ENCODE data around the gene TRANK1. TPM values are rescaled to one million over a fixed set of nuclear protein-coding genes. Genes with fewer than 3 reads are reported as not detected.

Gene TRANK1
- total RNA-seq, 2 donors from 2014 or later: 9.4 to 17.4 TPM

GRCh38 chr3:36842275-36842674, 102.6 kb downstream of the TRANK1 start:
- intact Hi-C loops (cut with DNase I): no loop called here
- Histone ChIP-seq H3K27ac (no peak overlapping the region), H3K9me3 (no peaks in the 10 kb centered on the region), H3K4me1 (replicated peaks) (no peaks in the 10 kb centered on the region), H3K4me3 (no peak overlapping the region), H3K36me3 (no peaks in the 10 kb centered on the region), H3K27me3 (replicated peaks; ENCODE audit: insufficient read depth) (no peaks in the 10 kb centered on the region)
- DNase-seq (ENCODE audit: low spot score): no peak
- 93% methylated on average over 5 of the region's 5 CpGs for WGBS
- no peak for TF ChIP-seq POLR2AphosphoS5 (IDR thresholded peaks at IDR 0.05)
- TF ChIP-seq, protein P1, sequence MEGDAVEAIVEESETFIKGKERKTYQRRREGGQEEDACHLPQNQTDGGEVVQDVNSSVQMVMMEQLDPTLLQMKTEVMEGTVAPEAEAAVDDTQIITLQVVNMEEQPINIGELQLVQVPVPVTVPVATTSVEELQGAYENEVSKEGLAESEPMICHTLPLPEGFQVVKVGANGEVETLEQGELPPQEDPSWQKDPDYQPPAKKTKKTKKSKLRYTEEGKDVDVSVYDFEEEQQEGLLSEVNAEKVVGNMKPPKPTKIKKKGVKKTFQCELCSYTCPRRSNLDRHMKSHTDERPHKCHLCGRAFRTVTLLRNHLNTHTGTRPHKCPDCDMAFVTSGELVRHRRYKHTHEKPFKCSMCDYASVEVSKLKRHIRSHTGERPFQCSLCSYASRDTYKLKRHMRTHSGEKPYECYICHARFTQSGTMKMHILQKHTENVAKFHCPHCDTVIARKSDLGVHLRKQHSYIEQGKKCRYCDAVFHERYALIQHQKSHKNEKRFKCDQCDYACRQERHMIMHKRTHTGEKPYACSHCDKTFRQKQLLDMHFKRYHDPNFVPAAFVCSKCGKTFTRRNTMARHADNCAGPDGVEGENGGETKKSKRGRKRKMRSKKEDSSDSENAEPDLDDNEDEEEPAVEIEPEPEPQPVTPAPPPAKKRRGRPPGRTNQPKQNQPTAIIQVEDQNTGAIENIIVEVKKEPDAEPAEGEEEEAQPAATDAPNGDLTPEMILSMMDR (IDR thresholded peaks at IDR 0.05): no peak
- TF ChIP-seq POLR2A (IDR thresholded peaks at IDR 0.05): no peak

DNA sequence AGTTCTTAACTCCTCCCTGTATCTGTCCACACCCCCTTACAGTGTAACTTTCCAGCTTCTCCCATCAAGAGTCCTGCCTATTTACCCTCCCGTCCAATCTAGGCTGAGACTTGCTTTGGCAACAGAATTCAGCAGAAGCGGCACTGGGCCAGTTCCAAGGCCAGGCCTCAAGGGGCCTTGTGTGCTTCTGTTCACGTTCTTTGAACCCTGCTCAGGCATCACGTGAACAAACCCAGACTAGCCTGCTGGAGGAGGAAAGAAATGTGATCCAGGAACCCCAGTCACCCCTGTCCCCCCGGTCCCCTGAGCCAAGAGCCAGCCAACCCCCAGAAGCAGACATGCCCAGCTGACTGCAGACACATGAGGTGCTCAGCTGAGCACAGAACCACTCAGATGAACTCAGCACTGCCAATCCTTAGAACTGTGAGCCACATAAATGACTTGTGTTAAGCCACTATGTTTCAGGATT, 104.4 kb downstream of the TRANK1 start:
- Histone ChIP-seq H3K27me3 (replicated peaks; ENCODE audit: insufficient read depth) (no peaks in the 10 kb centered on the region), H3K36me3 (no peaks in the 10 kb centered on the region), H3K27ac (no peak overlapping the region), H3K4me1 (replicated peaks) (no peaks in the 10 kb centered on the region), H3K9me3 (no peaks in the 10 kb centered on the region), H3K4me3 (no peak overlapping the region)
- 88% methylated on average over 5 of the region's 5 CpGs for WGBS
- no peak for TF ChIP-seq POLR2AphosphoS5 (IDR thresholded peaks at IDR 0.05)
- no peak for TF ChIP-seq POLR2A (IDR thresholded peaks at IDR 0.05)
- TF ChIP-seq, protein P1 (IDR thresholded peaks at IDR 0.05): no peak
- intact Hi-C loops (cut with DNase I): no loop called here
- DNase-seq (ENCODE audit: low spot score): no peak

- no peak for TF ChIP-seq POLR2AphosphoS5 (IDR thresholded peaks at IDR 0.05)
- TF ChIP-seq POLR2A (IDR thresholded peaks at IDR 0.05): no peak
- TF ChIP-seq, protein P1 (IDR thresholded peaks at IDR 0.05): no peak
- Histone ChIP-seq H3K36me3 (no peaks in the 10 kb centered on the region), H3K4me1 (replicated peaks) (no peaks in the 10 kb centered on the region)
Observed at GRCh38 chr3:36837089-36837488, 107.8 kb downstream of the TRANK1 start.

GRCh38 chr3:36833160-36833814, 111.6 kb downstream of the TRANK1 start:
- intact Hi-C loops (cut with DNase I): no loop called here

More at GRCh38 chr3:36837089-36837488, 107.8 kb downstream of the TRANK1 start:
- no peak for DNase-seq (ENCODE audit: low spot score)
- H3K27me3 ChIP-seq (replicated peaks; ENCODE audit: insufficient read depth): no peaks in the 10 kb centered on the region
- WGBS: 65% methylated on average over 3 of the region's 3 CpGs
- H3K9me3 ChIP-seq: no peaks in the 10 kb centered on the region
- no peak overlapping the region for H3K4me3 ChIP-seq
- intact Hi-C loops (cut with DNase I): no loop called here
- no peak overlapping the region for H3K27ac ChIP-seq

More at GRCh38 chr3:36833160-36833814, 111.6 kb downstream of the TRANK1 start:
- no peak overlapping the region for H3K27ac ChIP-seq
- TF ChIP-seq POLR2A (IDR thresholded peaks at IDR 0.05) (no peak), POLR2AphosphoS5 (IDR thresholded peaks at IDR 0.05) (no peak)
- TF ChIP-seq, protein P1 (IDR thresholded peaks at IDR 0.05): no peak
- no peaks in the 10 kb centered on the region for H3K9me3 ChIP-seq
- no peaks in the 10 kb centered on the region for H3K36me3 ChIP-seq
- H3K27me3 ChIP-seq (replicated peaks; ENCODE audit: insufficient read depth): no peaks in the 10 kb centered on the region
- WGBS: 95% methylated on average over 10 of the region's 10 CpGs
- H3K4me1 ChIP-seq (replicated peaks): no peaks in the 10 kb centered on the region
- no peak overlapping the region for H3K4me3 ChIP-seq
- no peak for DNase-seq (ENCODE audit: low spot score)

Measured in prostate gland (tissue), 2 donors.